NCI-H187 treated with DMSO at 0.1 percent for 48 hours (cell line): Measurements from ENCODE around the gene HDGF.

ENCODE experiments used
- DNase-seq: peaks from one replicate; lab custom pipeline; 2025; lab: John Stamatoyannopoulos, UW

HDGF gene

DNA sequence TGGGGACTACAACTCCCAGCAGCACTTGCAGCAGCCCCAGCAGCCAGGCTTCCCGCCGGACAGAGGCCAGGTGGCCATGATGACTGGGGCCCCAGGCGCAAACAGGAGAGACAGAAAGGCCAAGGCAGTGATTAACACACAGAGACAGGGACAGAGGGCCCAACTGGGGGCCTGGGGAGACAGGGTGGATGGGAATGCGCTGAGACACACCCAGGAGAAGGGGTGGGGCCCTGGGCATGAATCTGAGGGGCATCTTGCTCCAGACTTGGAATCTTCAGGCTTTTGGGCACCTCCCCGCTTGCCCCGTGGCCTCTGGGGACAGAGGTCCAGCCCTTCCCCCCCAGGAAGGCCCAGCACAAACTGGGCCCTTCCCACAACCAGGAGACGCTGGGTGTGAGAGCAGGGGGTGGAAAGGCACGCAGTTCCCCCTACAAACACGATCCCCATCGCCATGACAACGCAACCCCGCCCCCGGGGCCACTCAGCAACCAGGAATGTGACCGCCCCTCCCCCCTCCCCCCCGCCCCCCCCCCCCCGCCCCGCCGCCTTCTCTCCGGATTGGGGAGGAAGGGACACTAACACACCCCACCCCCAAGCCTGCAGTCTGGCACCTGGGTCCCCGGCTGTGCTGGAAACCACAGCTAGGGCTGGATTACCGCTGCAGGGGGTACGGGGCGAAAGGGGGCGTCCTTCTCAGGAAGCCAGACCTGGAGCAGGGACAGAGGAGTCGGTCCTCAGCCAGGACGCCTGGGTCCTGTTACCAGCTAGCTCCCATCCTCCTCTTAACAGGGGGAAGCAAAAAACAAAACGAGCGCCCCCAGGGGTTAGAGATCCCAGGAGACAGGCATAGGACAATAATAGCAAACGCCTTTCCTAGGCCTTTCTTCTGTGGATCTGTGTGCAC lies 4.5 kb downstream of the HDGF start:
- peak; percentile 28 for DNase-seq

DNA sequence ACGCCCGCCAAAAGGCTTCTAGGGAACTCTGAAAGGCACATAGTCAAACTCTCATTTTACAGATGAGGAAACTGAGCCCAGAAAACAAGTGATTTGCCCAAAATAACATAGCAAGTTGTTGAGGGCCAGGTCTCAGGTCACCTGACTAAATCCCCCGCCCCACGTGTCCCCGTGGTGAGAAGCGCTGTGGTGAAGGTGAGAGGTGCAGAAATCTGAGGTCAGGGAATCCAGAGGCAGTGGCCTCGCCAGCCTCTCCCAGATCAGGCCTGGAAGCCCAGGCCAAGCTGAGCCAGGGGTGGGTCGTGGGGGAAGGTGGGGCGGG lies 5.1 kb downstream of the HDGF start:
- no peak for DNase-seq

DNA sequence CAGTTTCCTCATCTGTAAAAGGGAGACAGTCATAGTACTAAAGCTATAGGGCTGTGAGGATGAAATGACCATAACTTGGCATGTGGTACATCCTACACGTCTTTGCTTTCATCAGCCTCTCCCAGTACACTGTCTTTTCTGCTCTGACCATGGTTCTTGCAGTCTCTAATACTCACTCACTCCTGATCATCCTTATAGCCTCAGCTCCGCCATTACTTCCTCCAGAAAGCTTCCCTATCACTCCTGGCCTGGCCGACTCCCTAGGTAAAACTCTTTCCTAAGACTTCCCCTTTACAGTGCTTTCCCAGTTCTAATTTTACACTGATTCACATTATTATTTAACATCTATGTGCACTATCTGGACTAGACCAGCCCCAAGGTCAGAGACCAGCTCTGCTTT lies 5.6 kb downstream of the HDGF start:
- no peak for DNase-seq

DNA sequence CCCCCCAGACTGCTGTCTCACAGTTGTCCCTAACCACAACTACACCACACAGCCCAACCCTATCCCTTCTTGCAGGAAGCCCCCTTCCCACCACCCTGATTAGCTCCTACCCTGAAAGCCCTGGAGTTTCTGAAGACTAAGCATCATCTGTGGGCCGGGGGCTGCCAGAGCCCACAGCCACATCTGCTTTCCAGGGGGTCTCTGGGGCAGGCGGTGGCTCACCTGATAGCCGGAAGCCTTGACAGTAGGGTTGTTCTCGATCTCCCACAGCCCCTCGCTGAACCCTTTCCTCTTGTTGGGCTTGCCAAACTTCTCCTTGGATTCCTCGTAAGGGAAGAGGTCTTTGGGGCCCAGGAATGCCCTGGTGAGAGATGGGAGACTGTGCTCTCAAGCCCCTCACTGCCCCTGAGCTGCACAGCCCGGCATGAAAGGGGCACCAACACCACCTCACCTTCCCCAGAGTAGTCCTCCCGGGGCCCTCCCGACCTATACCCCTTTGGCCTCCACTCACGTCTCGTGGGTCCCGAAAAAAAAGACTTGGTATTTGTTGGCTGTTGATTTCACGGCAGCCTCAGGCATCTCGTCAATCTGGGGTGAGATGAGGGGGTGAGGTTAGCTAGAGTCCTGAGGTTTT lies 6.6 kb downstream of the HDGF start:
- no peak for DNase-seq

DNA sequence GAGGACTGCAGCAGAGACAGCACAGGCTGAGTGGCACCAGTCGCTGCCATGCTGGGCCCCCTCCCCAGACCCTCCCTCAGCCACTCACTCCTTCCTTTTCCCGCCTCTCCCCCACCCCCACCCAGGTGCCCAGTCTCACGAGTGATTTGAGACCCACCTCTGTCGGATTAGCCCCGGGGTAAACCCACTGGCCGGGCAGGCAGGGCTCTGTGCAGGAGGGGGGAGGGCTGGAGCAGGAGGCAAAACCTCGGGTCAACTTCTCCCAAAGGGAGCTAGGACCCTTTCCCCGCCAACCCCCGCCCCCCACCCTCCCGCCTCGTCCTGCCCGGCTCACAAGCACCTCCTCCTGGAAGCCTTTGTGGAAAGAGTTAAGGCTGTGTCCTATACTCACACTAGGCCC lies 7.1 kb downstream of the HDGF start:
- no peak for DNase-seq

DNA sequence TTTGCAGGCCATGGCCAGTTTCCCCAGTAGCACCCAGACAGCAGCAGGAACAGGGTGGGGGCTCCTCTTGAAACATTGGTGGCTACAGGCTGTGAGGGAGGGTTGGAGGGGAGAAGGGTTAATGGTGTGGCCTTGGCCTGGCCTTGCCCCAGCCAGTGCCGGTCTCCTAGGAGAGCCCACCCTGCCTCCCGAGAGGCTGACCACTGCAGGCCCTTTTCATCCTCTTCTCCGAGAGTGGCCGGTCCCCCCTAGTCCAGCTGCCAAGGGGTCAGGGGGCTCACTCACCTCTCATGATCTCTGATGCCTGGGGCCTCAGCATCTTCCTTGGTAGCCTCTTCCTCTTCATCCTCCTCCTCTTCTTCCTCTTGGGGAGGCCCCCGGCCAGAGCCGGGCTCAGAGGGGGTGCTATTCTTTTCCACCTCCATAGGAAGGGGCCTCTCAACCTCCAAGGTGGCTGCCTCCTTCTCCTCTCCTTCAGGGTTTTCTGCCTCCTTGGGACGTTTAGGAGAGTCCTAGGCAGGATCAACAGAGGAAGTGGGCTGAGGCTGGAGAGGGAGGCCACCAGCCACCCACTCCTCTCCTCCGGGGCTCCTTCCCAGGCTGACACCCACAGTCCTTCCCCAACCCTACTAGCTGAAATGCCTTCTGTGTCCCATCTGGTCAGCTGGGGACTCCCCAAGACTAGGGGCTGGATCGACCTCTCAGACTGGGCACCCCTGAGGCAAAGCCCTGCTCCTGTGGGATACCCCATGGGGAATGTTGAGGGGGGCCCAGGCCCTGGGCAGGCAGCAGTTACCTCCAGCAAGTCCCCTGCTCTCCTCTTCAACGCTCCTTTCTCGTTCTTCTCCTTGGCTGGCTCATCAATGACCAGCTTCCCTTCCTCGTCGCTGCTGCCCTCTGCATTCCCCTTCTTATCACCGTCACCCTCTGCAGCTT lies 7.8 kb downstream of the HDGF start:
- no peak for DNase-seq

DNA sequence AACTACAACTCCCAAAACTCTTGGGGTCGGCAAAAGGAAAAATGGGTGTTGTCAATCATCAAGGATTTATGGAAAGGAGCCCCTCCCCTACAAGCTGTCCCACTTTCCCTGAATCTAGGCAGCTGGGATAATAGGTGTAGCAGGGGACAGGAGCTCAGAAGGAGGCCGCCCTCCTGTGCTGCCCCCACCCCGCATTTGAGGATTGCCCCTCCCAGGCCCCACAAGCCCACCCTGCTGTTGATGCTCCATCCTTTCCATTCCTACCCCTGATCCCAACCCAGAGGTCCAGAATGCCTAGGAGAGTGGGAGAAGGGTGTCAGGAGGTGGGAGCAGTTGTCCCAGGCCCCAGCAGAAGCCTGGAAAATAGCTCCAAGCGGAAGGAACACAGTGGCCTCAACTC lies 8.7 kb downstream of the HDGF start:
- DNase-seq: no peak

DNA sequence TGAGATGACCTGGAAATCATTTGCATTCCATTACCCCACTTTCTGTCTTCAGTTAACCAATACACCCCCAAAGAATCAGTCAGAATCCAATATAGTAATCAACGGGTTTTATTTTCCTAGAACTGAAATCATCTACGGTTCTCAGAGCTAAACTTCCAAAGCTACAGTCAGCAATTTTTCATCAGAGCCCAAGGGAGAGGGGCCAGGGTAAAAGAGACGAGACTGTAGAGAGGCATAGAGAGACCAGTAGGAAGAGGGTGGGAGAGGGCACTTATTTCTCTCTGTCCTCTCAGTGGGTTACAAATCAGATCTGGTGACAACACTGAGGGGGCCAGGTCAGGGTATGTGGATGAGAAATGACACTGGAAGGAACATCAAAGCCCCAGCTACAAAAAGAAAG lies 9.5 kb downstream of the HDGF start:
- DNase-seq: no peak

DNA sequence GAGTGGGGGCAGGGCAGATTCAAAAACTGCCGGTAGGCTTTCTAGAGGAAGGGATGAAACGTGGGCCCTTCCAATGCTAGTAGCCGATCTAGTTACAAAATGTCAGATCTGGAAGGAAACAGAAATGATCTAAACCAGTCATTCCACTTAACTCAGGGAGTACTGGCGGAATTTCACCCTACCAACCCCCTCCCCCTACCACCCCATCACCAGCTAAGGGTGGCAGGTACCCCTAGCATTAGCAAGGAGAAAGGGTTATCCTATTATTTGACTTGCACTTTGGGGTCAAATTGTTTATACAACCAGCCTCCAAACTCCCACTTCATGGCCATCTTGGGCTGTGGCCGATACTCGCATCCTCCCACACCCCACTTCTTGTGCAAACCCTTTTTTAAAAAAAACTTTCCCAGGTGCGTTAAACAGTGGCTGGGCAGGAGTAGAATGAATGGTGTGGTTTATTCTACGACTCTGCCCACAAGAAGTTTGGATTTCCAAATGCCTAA lies 9.9 kb downstream of the HDGF start:
- no peak for DNase-seq

DNA sequence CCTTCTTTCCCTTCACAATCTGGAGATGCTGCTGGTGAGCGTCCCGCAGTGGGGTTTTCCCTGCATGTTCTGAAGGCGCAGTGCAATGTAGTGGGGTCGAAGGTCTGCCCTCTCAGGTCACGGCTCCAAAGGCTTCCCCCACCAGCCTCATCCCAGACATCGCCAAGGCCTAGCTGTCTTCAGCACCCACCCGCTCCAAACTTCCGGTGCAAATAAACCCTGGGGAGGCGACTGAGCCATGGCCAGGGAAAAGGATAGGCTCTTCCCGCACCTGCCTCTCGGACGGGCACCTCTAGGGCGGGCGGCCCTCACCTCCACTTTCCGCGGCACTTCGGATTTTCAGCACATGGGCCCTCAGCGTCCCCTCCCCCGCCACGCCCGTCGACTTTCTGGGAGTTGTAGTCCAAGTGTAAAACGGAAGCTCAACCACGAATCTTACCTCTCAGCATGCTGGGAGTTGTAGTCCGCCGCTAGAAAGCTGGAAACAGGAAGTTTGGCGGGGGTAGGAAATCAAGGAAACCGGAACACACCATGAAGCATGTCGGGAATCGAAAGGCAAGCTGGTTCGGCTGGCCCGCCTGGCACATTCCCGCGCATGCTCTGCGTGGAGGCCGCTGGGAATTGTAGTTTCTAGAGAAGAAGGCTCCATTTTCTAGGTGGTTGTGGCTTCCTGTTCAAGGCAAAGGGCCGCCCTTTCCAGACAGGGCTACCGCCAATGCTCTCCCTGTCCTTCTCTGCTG lies 10.6 kb downstream of the HDGF start, which contains the start of gene MRPL24:
MRPL24 (minus strand) TSS at position 348 of the 740 bp plus-strand sequence. CDS start 2,384 bp downstream, outside the sequence.
- DNase-seq: peak; percentile 100

DNA sequence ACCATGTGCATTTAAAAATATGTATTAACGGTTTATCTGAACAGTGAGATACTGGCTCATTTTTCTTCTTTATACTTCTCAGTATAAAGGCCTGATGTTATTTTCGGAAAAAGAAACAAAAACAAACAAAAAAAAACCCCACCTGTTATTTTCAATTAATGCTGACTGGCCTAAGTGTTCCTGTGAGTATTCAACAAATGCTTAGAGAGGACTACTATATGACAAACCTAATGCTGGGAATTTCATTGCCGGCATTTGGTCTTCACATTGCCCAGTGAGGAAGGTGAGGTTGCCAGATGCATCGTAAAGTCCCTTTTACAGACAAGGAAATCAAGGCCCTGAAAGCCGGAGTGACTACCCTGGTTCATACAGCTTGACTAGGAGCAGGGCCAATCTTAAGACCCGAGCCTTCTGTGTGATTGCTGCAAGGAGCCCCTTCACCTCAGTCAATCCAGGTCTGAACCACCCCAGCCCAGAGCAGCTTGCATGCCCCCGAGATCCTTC lies 11.2 kb downstream of the HDGF start:
- no peak for DNase-seq

DNA sequence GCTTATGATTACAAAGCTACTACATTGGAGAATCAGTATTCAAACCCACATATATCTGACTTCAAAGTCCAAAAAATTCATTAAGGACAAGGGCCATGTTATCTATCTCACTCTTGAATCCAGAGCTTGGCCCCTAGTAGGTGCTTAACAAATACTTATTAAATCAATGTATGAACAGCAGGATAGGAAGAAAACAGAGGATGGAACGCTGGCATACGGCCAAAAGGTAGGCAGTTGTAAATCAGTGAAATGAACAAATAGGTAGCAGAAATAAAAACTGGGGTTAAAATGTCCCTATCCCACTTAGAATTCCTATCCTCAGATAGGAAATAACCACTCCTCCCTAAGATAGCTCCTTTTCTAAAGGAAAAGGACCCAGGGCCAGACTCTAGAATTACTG lies 12.6 kb downstream of the HDGF start:
- no peak for DNase-seq

DNA sequence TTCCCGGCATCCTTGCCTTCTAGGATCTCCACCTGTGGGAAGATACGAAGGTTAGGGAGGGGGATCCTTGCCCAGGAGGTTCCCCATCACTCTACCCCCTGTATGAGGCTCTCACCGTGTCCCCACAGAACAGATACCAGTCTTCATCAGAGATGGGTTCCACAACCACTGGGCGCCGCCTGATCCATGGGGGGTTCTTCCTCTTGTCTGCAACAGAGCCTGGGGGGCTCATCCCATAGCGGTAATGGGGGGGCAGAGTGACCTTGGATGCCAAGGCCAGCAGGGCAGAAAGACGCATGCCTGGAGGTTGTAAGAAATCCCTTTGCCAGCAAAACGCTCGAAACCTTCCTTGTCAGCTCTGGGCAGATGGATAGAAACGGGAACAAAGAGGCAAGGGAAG lies 13.1 kb downstream of the HDGF start:
- no peak for DNase-seq

DNA sequence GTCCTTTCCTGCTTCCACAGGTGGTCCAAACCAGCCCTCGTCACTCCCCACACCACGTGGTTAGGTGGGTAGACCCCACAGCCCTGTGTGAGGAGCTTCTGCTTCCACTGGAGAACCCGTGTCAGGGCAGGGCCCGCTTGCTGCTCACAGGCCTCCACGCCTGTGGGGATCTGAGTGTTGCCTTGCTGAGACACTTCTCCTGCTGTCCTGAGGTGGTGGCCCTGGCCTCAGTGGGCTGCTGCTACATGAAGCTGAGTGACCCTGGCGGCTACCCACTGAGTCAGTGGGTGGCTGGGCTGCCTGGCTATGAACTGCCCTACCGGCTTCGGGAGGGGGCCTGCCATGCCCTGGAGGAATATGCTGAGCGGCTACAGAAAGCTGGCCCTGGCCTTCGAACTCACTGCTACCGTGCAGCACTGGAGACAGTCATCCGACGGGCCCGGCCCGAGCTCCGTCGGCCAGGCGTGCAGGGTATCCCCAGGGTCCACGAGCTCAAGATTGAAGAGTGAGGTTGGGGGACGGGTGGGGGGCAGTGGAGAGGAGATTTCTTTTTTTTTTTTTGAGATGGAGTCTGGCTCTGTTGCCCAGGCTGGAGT lies 17.4 kb downstream of the HDGF start:
- DNase-seq: no peak

DNA sequence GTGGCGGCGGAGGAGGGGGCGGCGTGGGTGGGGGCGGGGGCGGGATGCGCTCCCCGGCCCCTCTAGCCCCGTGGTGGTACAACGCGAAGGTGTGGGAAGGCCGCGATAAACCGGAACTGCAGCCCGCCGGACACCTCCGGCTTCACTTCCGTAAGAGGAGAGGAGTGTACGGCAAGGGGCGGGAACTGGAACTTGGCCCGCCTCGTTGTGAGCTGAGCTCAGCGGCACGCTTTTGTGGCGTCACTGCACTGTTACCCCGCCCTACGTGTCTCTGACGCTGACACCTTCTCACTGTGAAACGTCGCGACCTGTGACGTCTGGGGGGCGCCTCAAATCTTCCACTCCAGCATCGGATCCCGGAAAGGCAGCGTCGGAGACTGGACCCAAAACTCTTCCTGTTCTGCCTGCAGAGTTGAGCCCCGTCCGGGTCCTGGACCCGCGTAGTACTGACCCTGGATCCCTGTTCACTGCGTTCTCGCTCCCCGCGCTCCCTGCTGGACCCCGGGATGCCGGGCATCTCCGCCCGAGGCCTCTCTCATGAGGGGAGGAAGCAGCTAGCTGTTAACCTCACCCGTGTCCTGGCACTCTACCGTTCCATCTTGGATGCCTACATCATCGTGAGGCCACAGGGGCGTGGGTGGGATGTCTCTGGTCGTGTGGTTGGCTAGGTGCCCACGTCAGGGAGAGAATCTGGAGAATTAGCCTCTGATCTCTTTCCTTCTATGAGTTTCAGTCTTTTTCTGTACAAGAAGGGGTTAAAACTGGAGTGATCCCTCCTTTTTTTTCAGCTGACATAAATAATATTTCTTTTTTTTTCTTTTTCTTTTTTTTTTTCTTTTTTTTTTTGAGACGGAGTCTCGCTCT lies 22.6 kb downstream of the HDGF start, which contains the start of gene ISG20L2:
ISG20L2 (minus strand) TSS at position 168 of the 864 bp plus-strand sequence. CDS start 1,114 bp downstream, outside the sequence.
- peak; percentile 99 for DNase-seq

DNA sequence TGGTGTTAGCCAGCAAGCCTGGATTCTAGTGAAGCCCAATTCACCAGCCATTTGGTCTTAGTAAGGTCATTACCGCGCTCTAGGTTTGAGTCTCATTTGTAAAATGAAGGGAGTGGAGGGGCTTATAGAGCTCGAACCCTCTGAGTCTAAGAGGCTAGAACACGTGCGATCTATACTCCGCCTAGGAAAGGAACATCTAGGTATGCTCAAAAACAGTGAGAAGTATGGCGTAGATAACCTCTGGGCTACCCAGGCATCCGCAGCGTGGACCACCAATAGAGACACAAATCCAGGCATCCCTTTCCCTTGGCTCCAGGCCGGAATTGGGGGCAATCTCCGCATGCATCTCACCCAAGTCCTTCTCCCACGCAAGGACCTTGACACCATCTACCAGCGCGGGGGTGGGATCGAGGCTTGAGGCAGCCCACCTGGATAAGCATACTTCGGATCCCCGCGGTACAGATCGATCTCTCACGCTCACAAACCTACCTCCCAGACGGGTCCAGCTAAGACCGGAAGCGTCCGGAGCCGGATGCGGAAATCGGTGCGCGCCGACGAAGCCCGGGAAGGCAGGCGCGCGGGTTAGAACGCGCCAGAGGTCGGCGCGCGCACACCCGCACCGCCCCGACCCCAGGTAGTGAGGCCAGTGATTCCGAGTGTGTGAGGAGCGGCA lies 23.4 kb downstream of the HDGF start, which contains the start of gene METTL25B:
METTL25B (plus strand) TSS at position 544 of the 673 bp plus-strand sequence. CDS start 636 bp downstream, outside the sequence.
- DNase-seq: peak; percentile 82

DNA sequence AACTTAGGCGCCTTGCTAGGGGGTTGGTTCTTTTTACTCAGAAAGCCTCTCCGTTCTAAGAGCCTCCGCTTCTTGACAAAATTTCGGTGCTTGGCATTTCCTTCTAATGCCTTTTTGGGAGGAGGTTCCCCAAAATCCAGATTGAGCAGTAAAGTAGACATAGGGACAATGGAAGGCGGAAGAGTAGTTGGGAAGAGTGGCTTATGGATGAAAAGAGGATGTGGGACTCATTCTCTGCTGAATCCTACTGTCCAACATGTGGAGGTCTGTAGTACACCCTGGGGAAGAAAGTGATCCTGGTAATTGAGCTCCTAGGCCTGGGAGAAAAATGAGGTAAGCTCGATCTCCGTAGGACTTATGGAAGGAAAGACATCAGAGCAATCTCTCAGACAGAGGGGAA lies 24.0 kb downstream of the HDGF start:
- no peak for DNase-seq

DNA sequence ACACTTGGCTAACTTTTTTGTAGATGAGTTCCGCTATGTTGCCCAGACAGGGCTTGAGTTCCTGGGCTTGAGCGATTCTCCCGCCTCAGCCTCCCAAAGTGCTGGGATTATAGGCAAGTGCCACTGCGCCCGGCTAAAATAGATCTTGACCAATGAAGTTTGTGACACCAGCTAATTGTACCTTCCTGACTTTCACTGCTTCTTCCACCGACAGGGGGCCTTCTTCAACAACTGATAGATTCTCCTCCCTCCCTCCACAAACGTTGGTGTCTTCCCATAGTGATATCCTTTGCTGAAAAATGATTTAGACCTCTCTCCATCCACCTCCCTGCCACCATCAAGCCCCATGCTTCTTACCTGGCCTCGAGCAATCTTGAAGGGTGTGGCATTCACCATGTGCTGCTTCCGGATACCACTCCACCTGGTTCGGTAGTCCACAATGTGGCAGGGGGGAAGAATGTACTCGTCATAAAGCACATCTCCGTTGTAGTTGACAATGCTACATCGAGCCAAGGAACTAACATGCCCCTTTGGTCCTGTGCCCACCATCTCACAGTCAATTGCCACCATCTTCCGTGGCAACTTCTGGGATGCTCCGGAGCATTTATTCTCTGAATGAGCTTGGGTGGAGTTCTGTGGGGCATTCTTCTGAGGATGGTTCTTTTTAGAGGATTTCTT lies 24.8 kb downstream of the HDGF start:
- DNase-seq: no peak
